Vagina (tissue), 2 donors: ENCODE measurements around the gene CXCR6.

Experiments used
- CTCF ChIP-seq, 3 experiments: fragments of 450-650 bp in 2 of 3; fragments of 200-600 bp in 1 of 3; sonication (generic) in 1 of 3; IDR thresholded peaks; one replicate each; pipeline ENCODE4 v1.5.1; 2017 to 2019; ENCODE audit warnings: antibody characterized with exemption in 3 of 3, mild to moderate bottlenecking in 2 of 3, moderate library complexity in 2 of 3
- POLR2A ChIP-seq, 2 donors: fragments of 450-650 bp; IDR thresholded peaks; one replicate each; pipeline ENCODE4 v1.6.1; 2017; ENCODE audit warnings: antibody characterized with exemption in 2 of 2, mild to moderate bottlenecking in 2 of 2, moderate library complexity in 2 of 2

GRCh38 chr3:45940781-45941365 is 2.4 kb upstream of the CXCR6 start:
- TF ChIP-seq CTCF (IDR thresholded peaks at IDR 0.05) (no peak), POLR2A (IDR thresholded peaks at IDR 0.05) (no peak)
